HG03097 (cell line): Measurements from ENCODE around the gene NT5DC1.

Experiments used
- ATAC-seq: cut with Tn5 transposase; IDR thresholded peaks from one replicate; pipeline ENCODE4 v1.9.1; 2021; ENCODE audit not compliant: unreplicated experiment, low FRiP score

Gene NT5DC1

DNA sequence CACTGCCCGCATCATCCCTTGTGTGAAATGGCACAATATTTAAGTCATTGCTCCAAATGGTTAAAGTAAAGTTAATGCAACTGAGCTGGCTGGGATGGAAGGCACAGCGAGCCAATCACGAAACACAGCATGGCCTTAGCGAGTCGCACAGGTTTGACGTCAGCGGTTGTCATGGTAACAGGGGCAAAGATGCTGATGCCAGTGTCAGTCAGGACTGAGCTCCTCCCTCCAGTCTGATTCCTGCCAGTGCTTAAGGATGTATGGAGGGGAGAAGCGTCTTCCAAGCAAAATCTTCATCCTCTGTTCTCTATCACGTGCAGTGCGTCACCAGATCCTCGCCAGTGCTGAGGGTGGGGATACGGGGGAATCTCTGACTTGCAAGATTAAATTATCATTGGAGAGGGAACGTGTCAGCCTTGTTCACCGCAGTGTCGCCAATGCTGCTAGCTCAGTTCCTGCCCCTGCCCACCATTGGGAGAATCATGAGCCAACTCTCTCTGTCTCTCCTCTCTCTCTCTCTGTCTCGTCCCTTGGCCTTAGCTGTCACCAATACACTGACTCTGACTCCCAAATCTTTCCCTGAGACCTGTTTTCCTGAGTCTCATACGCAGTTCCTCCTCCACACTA lies 128.7 kb downstream of the NT5DC1 start:
- no peak for ATAC-seq

GRCh38 chr6:116234689-116235088 lies 134.0 kb downstream of the NT5DC1 start:
- ATAC-seq = no peak

DNA sequence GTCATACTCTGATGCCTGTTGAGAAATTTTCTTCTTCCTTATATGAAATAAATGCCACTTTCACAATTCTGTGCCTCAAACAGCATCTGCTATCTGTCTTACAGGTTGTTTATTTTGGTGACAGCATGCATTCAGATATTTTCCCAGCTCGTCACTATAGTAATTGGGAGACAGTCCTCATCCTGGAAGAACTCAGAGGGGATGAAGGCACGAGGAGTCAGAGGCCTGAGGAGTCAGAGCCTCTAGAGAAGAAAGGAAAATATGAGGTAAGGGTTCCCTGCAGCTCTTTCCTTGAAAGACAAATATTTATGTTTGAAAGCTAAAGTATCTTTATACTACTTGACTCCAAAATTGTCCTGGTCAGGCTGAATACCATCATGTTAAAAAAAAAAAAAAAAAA lies 137.4 kb downstream of the NT5DC1 start:
- no peak for ATAC-seq

DNA sequence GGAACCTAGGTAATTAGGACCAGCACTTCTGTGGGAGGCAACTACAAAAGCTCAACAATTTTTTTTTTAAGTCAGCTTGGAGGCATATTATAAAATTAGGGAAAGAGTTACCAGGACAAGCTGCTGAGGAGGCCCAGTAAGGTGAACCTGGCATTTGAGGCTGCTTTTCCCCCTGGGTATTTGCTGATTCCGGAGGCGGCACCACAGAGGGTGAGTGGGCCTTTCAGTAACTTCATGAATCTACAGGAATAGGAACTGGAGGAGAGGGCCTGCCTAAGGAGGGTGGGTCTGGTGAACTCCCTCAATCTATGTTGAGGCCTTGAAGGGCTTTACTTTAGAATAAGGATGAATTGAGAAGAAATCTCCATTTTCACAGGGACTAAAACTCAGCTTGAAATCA lies 138.6 kb downstream of the NT5DC1 start:
- no peak for ATAC-seq

DNA sequence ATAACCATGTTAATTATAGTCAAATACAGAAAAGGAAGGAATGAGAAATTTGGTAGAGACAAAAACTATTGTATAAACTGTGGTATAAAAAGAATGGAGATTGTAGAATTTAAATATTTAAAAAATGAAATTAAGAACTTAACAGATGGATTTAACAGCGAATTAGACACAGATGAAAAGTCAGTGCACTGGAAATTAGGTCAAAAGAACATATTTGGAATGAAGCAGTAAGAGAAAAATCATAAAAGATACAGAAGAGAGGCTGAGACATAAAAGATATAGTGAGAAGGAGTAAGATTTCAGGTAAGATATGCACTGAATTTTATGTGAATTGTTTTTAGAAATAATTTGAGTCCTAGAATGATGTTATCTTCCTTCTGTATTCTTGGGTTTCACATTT lies 139.2 kb downstream of the NT5DC1 start:
- ATAC-seq = no peak

GRCh38 chr6:116244284-116244683 lies 143.6 kb downstream of the NT5DC1 start:
- no peak for ATAC-seq

DNA sequence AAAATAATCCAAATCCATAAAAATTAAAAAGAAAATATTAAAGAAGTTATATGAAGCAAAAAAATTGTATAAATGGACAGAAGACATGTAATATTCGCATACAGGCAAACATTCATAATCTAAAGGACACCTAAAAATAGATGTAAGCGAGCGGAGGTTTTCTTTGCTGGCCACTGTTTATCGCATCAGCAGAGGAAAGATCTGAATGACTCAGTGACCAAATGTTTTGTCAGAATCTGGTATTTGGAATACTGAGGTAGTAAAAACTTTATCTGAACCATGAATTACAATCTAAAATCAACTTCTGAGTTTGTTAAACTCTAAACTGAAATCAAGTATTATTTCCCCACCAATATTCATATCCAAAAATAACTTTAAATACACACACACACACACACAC lies 145.4 kb downstream of the NT5DC1 start:
- no peak for ATAC-seq

DNA sequence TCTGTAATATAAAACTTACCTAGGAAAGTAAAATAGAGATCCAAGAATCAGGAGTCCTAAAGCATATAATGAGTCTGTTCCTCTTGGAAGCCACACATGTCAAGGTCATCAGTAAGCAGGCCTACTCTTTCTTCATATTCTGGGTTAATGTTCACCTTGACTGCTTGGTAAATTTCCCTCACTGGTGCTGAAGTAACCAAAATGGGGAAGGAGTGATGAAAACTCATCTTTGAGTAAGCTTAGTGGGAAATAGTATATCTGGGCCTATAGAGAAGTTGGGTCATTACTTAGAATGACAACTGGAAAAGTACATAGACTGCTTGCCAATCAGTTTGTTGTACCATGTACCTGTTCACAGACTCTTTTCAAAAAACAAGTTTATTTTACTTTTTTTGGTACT lies 146.6 kb downstream of the NT5DC1 start:
- no peak for ATAC-seq

- no peak for ATAC-seq
These were observed 147.9 kb downstream of the NT5DC1 start for GRCh38 chr6:116248577-116248976.

GRCh38 chr6:116251568-116252384 lies 151.1 kb downstream of the NT5DC1 start:
- ATAC-seq = no peak

DNA sequence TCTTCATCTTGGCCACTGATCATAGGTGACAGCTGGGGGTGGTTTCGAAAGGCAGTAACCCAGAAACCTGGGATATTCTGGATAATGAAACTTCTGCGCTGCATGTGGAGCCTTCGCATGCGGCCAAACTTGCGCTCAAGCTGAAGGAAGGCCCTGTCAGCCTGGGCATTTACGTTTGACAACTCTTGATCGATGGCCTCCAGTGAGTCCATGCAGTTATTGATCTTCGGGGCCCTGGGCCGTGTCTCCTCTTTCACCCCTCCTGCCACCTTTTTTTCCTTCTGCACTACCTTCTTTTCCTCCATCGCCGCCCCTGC lies 152.5 kb downstream of the NT5DC1 start:
- no peak for ATAC-seq

- ATAC-seq = peak; percentile 99
These were observed 153.0 kb downstream of the NT5DC1 start, which contains the start of gene TSPYL4 for GRCh38 chr6:116253505-116254296. TSS of gene TSPYL4 (minus strand) at chr6:116254075. CDS start at chr6:116254008, 67 bp downstream.

DNA sequence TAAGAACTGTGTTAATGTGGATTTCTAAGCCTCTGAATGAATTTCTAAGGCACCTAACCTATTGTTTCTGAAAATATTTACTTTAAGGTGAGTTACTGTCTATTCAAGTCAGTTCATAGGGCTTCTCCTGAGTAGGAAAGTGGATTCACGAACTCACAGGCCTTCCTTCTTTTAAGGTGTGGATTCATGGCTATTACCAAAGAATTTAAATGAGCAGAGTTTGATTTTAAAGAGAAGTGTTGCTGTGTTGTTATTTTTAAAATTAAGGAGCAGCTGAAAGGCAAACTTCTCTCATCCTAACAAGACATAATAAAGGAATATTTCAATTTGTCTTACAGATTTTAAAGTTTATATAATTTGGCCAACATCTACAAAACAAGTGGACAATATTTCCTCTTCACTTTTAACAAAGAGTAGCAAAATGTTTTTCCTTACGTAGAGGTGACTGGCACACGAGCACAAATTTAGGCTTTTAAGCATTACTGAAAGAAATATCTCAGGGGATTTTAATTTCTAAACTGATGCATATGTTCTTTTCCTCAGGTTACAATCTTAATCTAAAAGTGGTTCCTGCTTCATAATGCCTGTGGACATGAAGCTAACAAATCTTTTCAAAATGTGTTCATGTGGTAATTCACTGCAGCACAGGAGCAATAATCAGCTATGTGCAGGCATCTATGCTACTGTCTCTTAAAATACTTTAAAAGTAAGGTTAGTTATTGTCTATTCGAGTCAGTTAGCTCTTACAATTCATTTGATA lies 153.8 kb downstream of the NT5DC1 start:
- peak; percentile 22 for ATAC-seq

DNA sequence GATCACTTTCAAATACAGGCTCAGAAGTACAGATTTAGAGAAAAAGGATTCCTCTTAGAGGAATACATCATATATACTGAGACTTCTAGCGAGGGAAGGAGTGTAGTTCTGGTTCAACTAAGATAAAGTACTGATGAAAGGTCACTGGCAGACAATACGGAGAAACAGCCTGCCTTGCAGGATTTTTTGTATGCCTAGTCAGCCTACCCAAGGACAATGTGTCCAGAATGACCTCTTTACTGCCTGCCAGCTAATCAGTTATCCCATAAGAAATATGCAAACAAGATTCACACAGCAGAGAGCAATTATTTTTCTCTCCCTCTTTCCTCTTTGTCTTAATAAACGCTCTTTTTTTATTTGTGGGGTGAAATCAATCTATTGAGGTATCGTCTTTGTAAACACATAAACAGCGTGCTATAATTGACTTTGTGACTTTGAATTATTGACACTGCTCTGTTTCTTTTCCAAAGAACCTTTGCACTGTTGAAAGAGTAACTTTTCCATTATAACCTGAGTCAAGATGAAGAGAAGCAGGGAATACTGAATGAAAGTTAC lies 154.7 kb downstream of the NT5DC1 start:
- ATAC-seq = no peak

GRCh38 chr6:116256694-116257093 lies 156.0 kb downstream of the NT5DC1 start:
- ATAC-seq = no peak

GRCh38 chr6:116258520-116258919 lies 157.9 kb downstream of the NT5DC1 start:
- ATAC-seq = no peak

- ATAC-seq = no peak
These were observed 162.7 kb downstream of the NT5DC1 start for GRCh38 chr6:116263353-116263752.

- ATAC-seq = no peak
These were observed 164.6 kb downstream of the NT5DC1 start for GRCh38 chr6:116265041-116265829.

- no peak for ATAC-seq
These were observed 166.2 kb downstream of the NT5DC1 start for GRCh38 chr6:116266803-116267202.
